Measurements from ENCODE around the gene NEO1.

Gene NEO1

GRCh38 chr15:73010154-73011152, 41.8 kb upstream of the NEO1 start:
- no peak for TF ChIP-seq CTCF (IDR thresholded peaks at IDR 0.05; ENCODE audit: extremely low read depth, missing control alignments)
- no peak for DNase-seq (ENCODE audit: low spot score)

GRCh38 chr15:73014904-73015303, 37.4 kb upstream of the NEO1 start:
- no peak for TF ChIP-seq CTCF (IDR thresholded peaks at IDR 0.05; ENCODE audit: extremely low read depth, missing control alignments)
- DNase-seq (ENCODE audit: low spot score): no peak

GRCh38 chr15:73015493-73015892, 36.8 kb upstream of the NEO1 start:
- no peak for TF ChIP-seq CTCF (IDR thresholded peaks at IDR 0.05; ENCODE audit: extremely low read depth, missing control alignments)
- no peak for DNase-seq (ENCODE audit: low spot score)

GRCh38 chr15:73017987-73018386, 34.3 kb upstream of the NEO1 start:
- DNase-seq (ENCODE audit: low spot score): no peak
- TF ChIP-seq CTCF (IDR thresholded peaks at IDR 0.05; ENCODE audit: extremely low read depth, missing control alignments): no peak

- no peak for DNase-seq (ENCODE audit: low spot score)
- no peak for TF ChIP-seq CTCF (IDR thresholded peaks at IDR 0.05; ENCODE audit: extremely low read depth, missing control alignments)
These were observed 33.1 kb upstream of the NEO1 start for GRCh38 chr15:73019154-73019553.

- TF ChIP-seq CTCF (IDR thresholded peaks at IDR 0.05; ENCODE audit: extremely low read depth, missing control alignments): no peak
- no peak for DNase-seq (ENCODE audit: low spot score)
These were observed 32.6 kb upstream of the NEO1 start for GRCh38 chr15:73019601-73020146.

- no peak for DNase-seq (ENCODE audit: low spot score)
- TF ChIP-seq CTCF (IDR thresholded peaks at IDR 0.05; ENCODE audit: extremely low read depth, missing control alignments): no peak
These were observed 31.1 kb upstream of the NEO1 start for GRCh38 chr15:73021139-73021621.

Data from GM20000 (cell line).